B cell (primary cell): ENCODE measurements around the gene SAMD5. TPM values are rescaled to one million over a fixed set of nuclear protein-coding genes. Genes with fewer than 3 reads are reported as not detected.

Source experiments
- ATAC-seq: fragments of 200-7000 bp; cut with Tn5 transposase; one replicate; pipeline ENCODE4 v1.10.0; 2021; ENCODE audit warnings: low read depth, mild to moderate bottlenecking, moderate number of reproducible peaks, moderate library complexity
- CTCF ChIA-PET: fragments of 350-600 bp; sonication (Branson Sonifier 250); formaldehyde crosslinking; loops from one replicate; lab custom pipeline; 2021; ENCODE audit warnings: antibody characterized with exemption, inconsistent platforms; lab: Charles Lee
- POLR2A ChIA-PET: fragments of 350-600 bp; sonication (Branson Sonifier 250); formaldehyde crosslinking; loops from one replicate; lab custom pipeline; 2021; ENCODE audit warnings: antibody characterized with exemption; lab: Charles Lee
- DNase-seq: peaks from one replicate; pipeline ENCODE4 v3.0.0; 2013
- H2AFZ ChIP-seq: 2 replicates; pipeline ENCODE4 v1.6.1; 2012; ENCODE audit warnings: mild to moderate bottlenecking, low read depth, low read length; ENCODE audit not compliant: insufficient read depth, poor library complexity, severe bottlenecking
- H3K27ac ChIP-seq, 2 donors: 1 replicate in 1 of 2; 2 replicates in 1 of 2; pipeline ENCODE4 v1.5.1; 2012 to 2013; ENCODE audit warnings: low read length in 2 of 2, mild to moderate bottlenecking in 2 of 2, moderate library complexity in 1 of 2
- H3K27me3 ChIP-seq, 4 experiments: fragments of 200-600 bp in 1 of 4; sonication (generic) in 1 of 4; replicated peaks in 1 of 4; 1 replicate in 2 of 4; 2 replicates in 2 of 4; pipeline versions ENCODE4 v1.6.1 to v1.7.0; 2013 to 2016; ENCODE audit warnings: low read length in 3 of 4, mild to moderate bottlenecking in 2 of 4, mixed read lengths in 1 of 4, moderate library complexity in 1 of 4; ENCODE audit not compliant: insufficient read depth in 4 of 4, control insufficient read depth in 3 of 4; ENCODE audit errors: control extremely low read depth in 1 of 4
- H3K36me3 ChIP-seq, 2 experiments: replicated peaks in 1 of 2; 1 replicate in 1 of 2; 2 replicates in 1 of 2; pipeline versions ENCODE4 v1.6.1 to v1.7.1; 2013; ENCODE audit warnings: low read length in 1 of 2; ENCODE audit not compliant: insufficient read depth in 2 of 2, control insufficient read depth in 1 of 2; ENCODE audit errors: control extremely low read depth in 1 of 2, extremely low read depth in 1 of 2
- H3K4me1 ChIP-seq, 2 donors: fragments of 200-600 bp in 1 of 2; sonication (generic) in 1 of 2; 1 replicate in 1 of 2; 2 replicates in 1 of 2; pipeline versions ENCODE4 v1.5.1 to v1.6.1; 2013 to 2017; ENCODE audit warnings: low read length in 2 of 2; ENCODE audit not compliant: control insufficient read depth in 2 of 2, insufficient read depth in 2 of 2
- H3K4me2 ChIP-seq: replicated peaks from 2 replicates; pipeline ENCODE3; 2012; ENCODE audit warnings: mild to moderate bottlenecking, low read depth, low read length; ENCODE audit not compliant: poor library complexity, severe bottlenecking
- H3K4me3 ChIP-seq, 5 experiments: fragments of 200-600 bp in 1 of 5; sonication (generic) in 1 of 5; 1 replicate in 3 of 5; 2 replicates in 2 of 5; pipeline versions ENCODE4 v1.5.1 to v1.7.0; 2011 to 2016; ENCODE audit warnings: low read length in 4 of 5, mild to moderate bottlenecking in 4 of 5, low read depth in 2 of 5, control low read depth in 1 of 5, moderate library complexity in 1 of 5; ENCODE audit not compliant: insufficient read depth in 1 of 5; ENCODE audit errors: control extremely low read depth in 1 of 5, extremely low read depth in 1 of 5
- H3K79me2 ChIP-seq: fragments of 200-600 bp; sonication (generic); one replicate; pipeline ENCODE4 v1.6.0; 2016; ENCODE audit warnings: low read length; ENCODE audit not compliant: control insufficient read depth, insufficient read depth
- H3K9ac ChIP-seq: fragments of 200-600 bp; sonication (generic); 2 replicates; pipeline ENCODE4 v1.6.1; 2017; ENCODE audit warnings: mild to moderate bottlenecking, low read length, moderate library complexity
- H3K9me3 ChIP-seq, 3 donors: one replicate each; pipeline versions ENCODE4 v1.6.1 to v1.7.1; 2013; ENCODE audit warnings: low read length in 2 of 3; ENCODE audit not compliant: control insufficient read depth in 2 of 3, insufficient read depth in 1 of 3; ENCODE audit errors: control extremely low read depth in 1 of 3
- H4K20me1 ChIP-seq: 2 replicates; pipeline ENCODE4 v1.6.0; 2012; ENCODE audit warnings: mild to moderate bottlenecking, low read length; ENCODE audit not compliant: insufficient read depth, control insufficient read depth, poor library complexity, severe bottlenecking
- H3K27ac Mint-ChIP-seq: one replicate; pipeline ENCODE4 v1.8.0; 2021; ENCODE audit warnings: mixed read lengths
- H3K27me3 Mint-ChIP-seq: one replicate; pipeline ENCODE4 v1.8.0; 2021; ENCODE audit warnings: mixed read lengths
- H3K4me1 Mint-ChIP-seq: one replicate; pipeline ENCODE4 v1.8.0; 2021; ENCODE audit warnings: mixed read lengths
- H3K4me3 Mint-ChIP-seq: one replicate; pipeline ENCODE4 v1.8.0; 2021; ENCODE audit warnings: mixed read lengths
- H3K9me3 Mint-ChIP-seq: one replicate; pipeline ENCODE4 v1.8.0; 2022; ENCODE audit warnings: mixed read lengths; ENCODE audit not compliant: insufficient read depth
- EZH2 ChIP-seq: IDR thresholded peaks from 2 replicates; pipeline ENCODE4 v1.6.1; 2012; ENCODE audit warnings: borderline replicate concordance, low read depth, mild to moderate bottlenecking, moderate library complexity, low read length; ENCODE audit not compliant: insufficient read depth, poor library complexity, severe bottlenecking
- WGBS: methylation state at CpG from one replicate; pipeline ENCODE4 v1.1.5; 2013; ENCODE audit warnings: missing lambda C conversion rate; ENCODE audit not compliant: insufficient coverage; 5-methylcytosine and 5-hydroxymethylcytosine counted together
- intact Hi-C: fragments of 100-400 bp; cut with micrococcal nuclease; formaldehyde crosslinking; loops from one replicate; pipeline ENCODE4 v1.10.0; 2022
- polyA plus RNA-seq: library from polyadenylated mRNA; depleted of rRNA; stranded (reverse); fragments of >200 nt; gene quantifications from 2 replicates; pipeline ENCODE4 v1.2.3, GENCODE V29; 2012
- total RNA-seq, 2 donors: library from RNA; stranded (reverse); fragments of 120-200 nt in 1 of 2; gene quantifications; 1 replicate in 1 of 2; 2 replicates in 1 of 2; pipeline versions ENCODE4 v1.2.3 to v1.2.4, GENCODE V29; 2013 to 2022
- TF ChIP-seq, protein P1 (sequence below): fragments of 200-600 bp; IDR thresholded peaks from one replicate; pipeline ENCODE4 v1.8.0; 2022; ENCODE audit warnings: antibody characterized with exemption, mild to moderate bottlenecking

SAMD5 gene
- total and polyA plus RNA-seq, 2 donors (not counting 1 experiment from before 2014, with no cell fraction given): not detected

GRCh38 chr6:147579667-147580066, 71.2 kb downstream of the SAMD5 start:
- ChIA-PET POLR2A (no interaction called here), CTCF (no interaction called here)
- H3K9me3 Mint-ChIP-seq: peaks cover 3% of the 10 kb centered on the region

DNA sequence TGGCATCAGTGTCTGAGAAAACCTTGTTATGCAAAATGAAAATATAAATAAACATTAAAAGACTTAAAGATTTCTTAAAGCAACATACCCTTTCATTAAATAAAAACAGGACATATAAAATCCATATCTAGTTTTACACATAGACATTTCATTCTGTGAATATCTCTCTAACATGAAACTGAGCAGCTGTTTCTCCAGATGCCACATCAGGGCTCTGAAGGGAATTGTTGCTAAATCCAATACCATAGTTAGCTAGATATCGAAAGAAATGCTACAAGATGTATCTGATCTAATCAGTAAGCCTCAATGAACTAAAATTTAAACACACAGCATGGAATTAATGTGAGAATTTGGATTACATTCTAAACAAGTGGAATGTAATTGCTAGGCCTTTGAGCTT, 74.5 kb downstream of the SAMD5 start:
- H3K36me3 ChIP-seq: no peaks in the 10 kb centered on the region
- H3K27ac Mint-ChIP-seq: no peak overlapping the region
- DNase-seq (no peak), ATAC-seq (no peak)
- H3K27me3 Mint-ChIP-seq: peaks cover 4% of the 10 kb centered on the region
- H3K27ac ChIP-seq: no peak overlapping the region
- no peaks in the 10 kb centered on the region for H3K27me3 ChIP-seq
- no peaks in the 10 kb centered on the region for H3K79me2 ChIP-seq
- no peaks in the 10 kb centered on the region for H3K4me1 Mint-ChIP-seq
- peaks cover 7% of the 10 kb centered on the region for H3K9me3 Mint-ChIP-seq
- H3K4me3 ChIP-seq: no peak overlapping the region
- H3K9ac ChIP-seq: no peak overlapping the region
- H3K9me3 ChIP-seq: no peaks in the 10 kb centered on the region
- ChIA-PET CTCF (no interaction called here), POLR2A (no interaction called here)
- H2AFZ ChIP-seq: no peak overlapping the region
- no peak overlapping the region for H3K4me3 Mint-ChIP-seq
- no CpG with 5 or more reads among the region's 1 CpG for WGBS
- H3K4me1 ChIP-seq: no peaks in the 10 kb centered on the region
- intact Hi-C loops: no loop called here
- H3K4me2 ChIP-seq: no peak overlapping the region
- no peak for TF ChIP-seq EZH2
- TF ChIP-seq, protein P1, sequence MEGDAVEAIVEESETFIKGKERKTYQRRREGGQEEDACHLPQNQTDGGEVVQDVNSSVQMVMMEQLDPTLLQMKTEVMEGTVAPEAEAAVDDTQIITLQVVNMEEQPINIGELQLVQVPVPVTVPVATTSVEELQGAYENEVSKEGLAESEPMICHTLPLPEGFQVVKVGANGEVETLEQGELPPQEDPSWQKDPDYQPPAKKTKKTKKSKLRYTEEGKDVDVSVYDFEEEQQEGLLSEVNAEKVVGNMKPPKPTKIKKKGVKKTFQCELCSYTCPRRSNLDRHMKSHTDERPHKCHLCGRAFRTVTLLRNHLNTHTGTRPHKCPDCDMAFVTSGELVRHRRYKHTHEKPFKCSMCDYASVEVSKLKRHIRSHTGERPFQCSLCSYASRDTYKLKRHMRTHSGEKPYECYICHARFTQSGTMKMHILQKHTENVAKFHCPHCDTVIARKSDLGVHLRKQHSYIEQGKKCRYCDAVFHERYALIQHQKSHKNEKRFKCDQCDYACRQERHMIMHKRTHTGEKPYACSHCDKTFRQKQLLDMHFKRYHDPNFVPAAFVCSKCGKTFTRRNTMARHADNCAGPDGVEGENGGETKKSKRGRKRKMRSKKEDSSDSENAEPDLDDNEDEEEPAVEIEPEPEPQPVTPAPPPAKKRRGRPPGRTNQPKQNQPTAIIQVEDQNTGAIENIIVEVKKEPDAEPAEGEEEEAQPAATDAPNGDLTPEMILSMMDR: no peak
- no peaks in the 10 kb centered on the region for H4K20me1 ChIP-seq

More at GRCh38 chr6:147579667-147580066, 71.2 kb downstream of the SAMD5 start:
- no peaks in the 10 kb centered on the region for H3K4me1 Mint-ChIP-seq
- H3K4me1 ChIP-seq: no peaks in the 10 kb centered on the region
- no peak for DNase-seq
- H3K27ac ChIP-seq: no peak overlapping the region
- ATAC-seq: no peak
- WGBS: 100% methylated on average over 1 of the region's 3 CpGs
- no peak overlapping the region for H3K9ac ChIP-seq
- no peak overlapping the region for H3K27ac Mint-ChIP-seq
- intact Hi-C loops: no loop called here
- no peaks in the 10 kb centered on the region for H4K20me1 ChIP-seq
- H2AFZ ChIP-seq: no peak overlapping the region
- H3K4me2 ChIP-seq: no peak overlapping the region
- H3K9me3 ChIP-seq: no peaks in the 10 kb centered on the region
- no peaks in the 10 kb centered on the region for H3K36me3 ChIP-seq
- peaks cover 4% of the 10 kb centered on the region for H3K27me3 Mint-ChIP-seq
- no peaks in the 10 kb centered on the region for H3K27me3 ChIP-seq
- no peak overlapping the region for H3K4me3 Mint-ChIP-seq
- H3K79me2 ChIP-seq: no peaks in the 10 kb centered on the region
- H3K4me3 ChIP-seq: no peak overlapping the region
- TF ChIP-seq EZH2: no peak
- TF ChIP-seq, protein P1: no peak
